ENCODE data around the gene TANGO6. TPM values are rescaled to one million over a fixed set of nuclear protein-coding genes. Genes with fewer than 3 reads are reported as not detected.

Gene TANGO6
- polyA plus RNA-seq, 1 experiment = 14.6 TPM

DNA sequence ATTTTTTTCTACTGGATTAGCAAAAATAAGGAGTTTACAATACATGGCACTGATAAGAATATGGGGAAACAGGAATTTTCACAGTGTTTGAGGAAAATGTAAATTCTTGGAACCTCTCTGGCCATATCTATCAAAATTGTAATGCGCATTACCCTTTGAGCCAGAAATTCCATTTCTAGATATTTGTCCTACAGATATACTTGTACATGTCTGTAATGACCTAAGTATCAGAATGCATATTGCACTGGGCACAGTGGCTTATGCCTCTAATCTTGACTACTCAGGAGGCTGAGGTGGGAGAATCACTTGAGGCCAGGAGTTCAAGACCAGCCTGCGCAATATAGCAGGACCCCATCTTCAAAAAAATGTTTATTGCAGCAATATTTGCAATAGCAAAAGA, 236.4 kb downstream of the TANGO6 start:
- CTCF ChIA-PET = no interaction called here
- DNase-seq (ENCODE audit: low read depth) = no peak
- POLR2A ChIA-PET = no interaction called here
- Histone ChIP-seq H3K27me3 (ENCODE audit: control insufficient read depth, insufficient read depth, low read length) (no peaks in the 10 kb centered on the region), H3K36me3 (ENCODE audit: control insufficient read depth, insufficient read depth, low read length) (no peaks in the 10 kb centered on the region), H3K4me3 (ENCODE audit: low read depth, low read length) (no peak overlapping the region)
- TF ChIP-seq, protein P1, sequence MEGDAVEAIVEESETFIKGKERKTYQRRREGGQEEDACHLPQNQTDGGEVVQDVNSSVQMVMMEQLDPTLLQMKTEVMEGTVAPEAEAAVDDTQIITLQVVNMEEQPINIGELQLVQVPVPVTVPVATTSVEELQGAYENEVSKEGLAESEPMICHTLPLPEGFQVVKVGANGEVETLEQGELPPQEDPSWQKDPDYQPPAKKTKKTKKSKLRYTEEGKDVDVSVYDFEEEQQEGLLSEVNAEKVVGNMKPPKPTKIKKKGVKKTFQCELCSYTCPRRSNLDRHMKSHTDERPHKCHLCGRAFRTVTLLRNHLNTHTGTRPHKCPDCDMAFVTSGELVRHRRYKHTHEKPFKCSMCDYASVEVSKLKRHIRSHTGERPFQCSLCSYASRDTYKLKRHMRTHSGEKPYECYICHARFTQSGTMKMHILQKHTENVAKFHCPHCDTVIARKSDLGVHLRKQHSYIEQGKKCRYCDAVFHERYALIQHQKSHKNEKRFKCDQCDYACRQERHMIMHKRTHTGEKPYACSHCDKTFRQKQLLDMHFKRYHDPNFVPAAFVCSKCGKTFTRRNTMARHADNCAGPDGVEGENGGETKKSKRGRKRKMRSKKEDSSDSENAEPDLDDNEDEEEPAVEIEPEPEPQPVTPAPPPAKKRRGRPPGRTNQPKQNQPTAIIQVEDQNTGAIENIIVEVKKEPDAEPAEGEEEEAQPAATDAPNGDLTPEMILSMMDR (IDR thresholded peaks at IDR 0.05; ENCODE audit: insufficient read depth, low read depth, low read length) = no peak

DNA sequence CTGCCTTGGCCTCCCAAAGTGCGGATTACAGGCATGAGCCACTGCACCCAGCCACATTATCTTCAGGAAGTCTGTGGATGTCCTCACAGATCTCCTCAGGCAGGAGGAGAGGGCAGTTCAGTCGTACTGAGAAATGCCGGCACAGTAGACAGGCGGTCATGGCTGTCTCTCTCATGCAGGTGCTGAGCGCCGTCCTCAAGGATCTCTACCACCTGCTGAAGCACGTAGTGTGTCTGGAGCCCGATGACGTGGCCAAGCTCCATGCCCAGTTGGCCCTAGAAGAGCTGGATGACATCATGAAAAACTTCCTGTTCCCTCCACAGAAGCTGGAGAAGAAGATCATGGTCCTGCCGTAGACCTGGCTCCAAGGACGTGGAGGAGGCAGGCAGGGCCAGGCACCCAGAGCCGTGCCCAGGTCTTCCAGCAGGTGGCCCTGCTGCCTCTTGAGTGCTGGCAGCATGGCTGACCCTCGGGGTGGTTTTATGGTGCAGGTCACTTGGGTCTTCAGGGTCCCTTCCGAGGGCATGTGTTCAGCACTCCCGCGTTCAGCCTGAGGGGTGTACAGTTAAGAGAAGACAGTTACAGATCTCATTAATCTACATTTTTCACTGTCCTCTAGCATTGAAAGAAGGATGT, 240.1 kb downstream of the TANGO6 start:
- DNase-seq (ENCODE audit: low read depth) = no peak
- TF ChIP-seq, protein P1 (IDR thresholded peaks at IDR 0.05; ENCODE audit: insufficient read depth, low read depth, low read length) = no peak
- H3K27me3 ChIP-seq (ENCODE audit: control insufficient read depth, insufficient read depth, low read length) = no peaks in the 10 kb centered on the region
- no peak overlapping the region for H3K4me3 ChIP-seq (ENCODE audit: low read depth, low read length)
- ChIA-PET CTCF (no interaction called here), POLR2A (no interaction called here)
- no peaks in the 10 kb centered on the region for H3K36me3 ChIP-seq (ENCODE audit: control insufficient read depth, insufficient read depth, low read length)

DNA sequence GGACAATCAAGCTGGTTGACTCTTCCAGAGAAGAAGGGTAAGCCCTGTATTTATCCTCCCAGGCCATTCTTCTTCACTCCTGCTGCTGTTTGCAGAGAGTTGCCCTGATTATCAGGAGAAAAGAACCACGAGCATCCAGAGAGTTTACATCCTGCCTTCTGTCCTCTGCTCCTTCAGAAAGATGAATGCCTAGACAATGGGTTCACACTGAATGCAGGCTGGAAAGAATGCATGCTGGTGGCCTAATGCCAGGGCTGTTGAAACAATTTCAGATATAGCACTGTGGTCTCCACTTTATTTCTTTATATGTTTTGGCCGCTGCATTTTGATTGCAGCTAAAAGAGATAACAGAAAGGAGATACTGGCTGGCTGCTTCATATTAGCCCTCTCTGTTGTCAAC, 241.0 kb downstream of the TANGO6 start:
- H3K36me3 ChIP-seq (ENCODE audit: control insufficient read depth, insufficient read depth, low read length) = no peaks in the 10 kb centered on the region
- no peaks in the 10 kb centered on the region for H3K27me3 ChIP-seq (ENCODE audit: control insufficient read depth, insufficient read depth, low read length)
- POLR2A ChIA-PET = no interaction called here
- no peak overlapping the region for H3K4me3 ChIP-seq (ENCODE audit: low read depth, low read length)
- CTCF ChIA-PET = no interaction called here
- TF ChIP-seq, protein P1 (IDR thresholded peaks at IDR 0.05; ENCODE audit: insufficient read depth, low read depth, low read length) = no peak
- DNase-seq (ENCODE audit: low read depth) = no peak

DNA sequence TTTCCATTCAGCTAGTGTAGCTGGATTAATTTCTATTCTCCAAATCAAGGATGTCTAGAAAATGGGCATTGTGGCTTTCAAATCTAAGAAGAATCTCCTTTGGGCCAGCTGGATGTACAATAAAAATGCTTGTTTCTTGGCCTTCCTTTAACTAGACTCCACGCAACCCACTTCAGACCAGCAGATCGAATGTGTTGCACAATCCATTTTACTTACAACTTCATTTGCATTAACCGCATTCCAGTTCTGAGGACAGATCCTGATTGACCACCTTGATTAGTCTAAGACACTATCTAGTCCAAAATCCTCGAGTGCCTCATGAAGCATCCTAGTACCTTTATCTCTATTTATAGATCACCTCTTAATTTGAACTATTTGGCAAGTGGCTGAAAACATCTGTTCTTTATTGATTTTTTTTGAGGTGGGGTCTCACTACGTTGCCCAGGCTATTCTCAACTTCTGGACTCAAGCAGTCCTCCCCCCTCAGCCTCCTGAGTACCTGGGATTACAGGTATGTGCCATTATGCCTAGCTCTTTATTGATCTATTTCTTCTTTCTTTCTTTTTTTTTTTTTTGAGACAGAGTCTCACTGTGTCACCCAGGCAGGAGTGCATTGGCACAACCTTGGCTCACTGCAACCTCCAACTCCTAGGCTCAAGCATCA, 241.8 kb downstream of the TANGO6 start:
- ChIA-PET POLR2A (no interaction called here), CTCF (interaction anchor here (1.4 kb wide), 1 partner anchor 27 kb away, joined by 5 read pairs; no protein-coding TSS in a partner anchor)
- TF ChIP-seq, protein P1 (IDR thresholded peaks at IDR 0.05; ENCODE audit: insufficient read depth, low read depth, low read length) = no peak
- H3K27me3 ChIP-seq (ENCODE audit: control insufficient read depth, insufficient read depth, low read length) = no peaks in the 10 kb centered on the region
- no peak for DNase-seq (ENCODE audit: low read depth)
- no peak overlapping the region for H3K4me3 ChIP-seq (ENCODE audit: low read depth, low read length)
- no peaks in the 10 kb centered on the region for H3K36me3 ChIP-seq (ENCODE audit: control insufficient read depth, insufficient read depth, low read length)

DNA sequence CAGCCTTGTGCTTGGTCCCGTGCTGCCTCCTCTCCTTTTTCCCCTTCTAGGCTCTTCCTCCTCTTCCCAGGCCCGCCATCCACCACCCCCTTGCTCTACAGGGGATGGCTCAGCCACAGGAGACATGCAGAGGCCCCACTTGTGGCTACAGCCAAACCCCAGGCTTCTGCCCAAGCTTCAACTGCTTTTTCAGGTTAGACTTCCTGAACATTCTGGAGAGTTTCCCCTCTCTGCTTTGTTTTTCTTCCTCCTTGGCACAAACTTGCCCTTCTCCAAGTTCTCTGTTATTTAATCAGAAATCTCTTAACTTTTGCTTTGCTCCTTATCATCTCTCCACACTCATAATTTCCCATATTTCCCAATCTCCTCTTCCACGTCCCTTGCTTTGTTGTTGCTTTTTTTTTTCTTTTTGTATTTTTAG, 243.8 kb downstream of the TANGO6 start:
- no peak for DNase-seq (ENCODE audit: low read depth)
- ChIA-PET CTCF (no interaction called here), POLR2A (no interaction called here)
- Histone ChIP-seq H3K36me3 (ENCODE audit: control insufficient read depth, insufficient read depth, low read length) (no peaks in the 10 kb centered on the region), H3K27me3 (ENCODE audit: control insufficient read depth, insufficient read depth, low read length) (no peaks in the 10 kb centered on the region), H3K4me3 (ENCODE audit: low read depth, low read length) (no peak overlapping the region)
- TF ChIP-seq, protein P1 (IDR thresholded peaks at IDR 0.05; ENCODE audit: insufficient read depth, low read depth, low read length) = no peak

Measured in BJ (cell line).